Measurements from ENCODE around the gene CCNE1. TPM values are rescaled to one million over a fixed set of nuclear protein-coding genes. Genes with fewer than 3 reads are reported as not detected.

CCNE1 gene
- total RNA-seq, 4 donors from 2014 or later = 1.5 to 5.0 (median 2.9) TPM

DNA sequence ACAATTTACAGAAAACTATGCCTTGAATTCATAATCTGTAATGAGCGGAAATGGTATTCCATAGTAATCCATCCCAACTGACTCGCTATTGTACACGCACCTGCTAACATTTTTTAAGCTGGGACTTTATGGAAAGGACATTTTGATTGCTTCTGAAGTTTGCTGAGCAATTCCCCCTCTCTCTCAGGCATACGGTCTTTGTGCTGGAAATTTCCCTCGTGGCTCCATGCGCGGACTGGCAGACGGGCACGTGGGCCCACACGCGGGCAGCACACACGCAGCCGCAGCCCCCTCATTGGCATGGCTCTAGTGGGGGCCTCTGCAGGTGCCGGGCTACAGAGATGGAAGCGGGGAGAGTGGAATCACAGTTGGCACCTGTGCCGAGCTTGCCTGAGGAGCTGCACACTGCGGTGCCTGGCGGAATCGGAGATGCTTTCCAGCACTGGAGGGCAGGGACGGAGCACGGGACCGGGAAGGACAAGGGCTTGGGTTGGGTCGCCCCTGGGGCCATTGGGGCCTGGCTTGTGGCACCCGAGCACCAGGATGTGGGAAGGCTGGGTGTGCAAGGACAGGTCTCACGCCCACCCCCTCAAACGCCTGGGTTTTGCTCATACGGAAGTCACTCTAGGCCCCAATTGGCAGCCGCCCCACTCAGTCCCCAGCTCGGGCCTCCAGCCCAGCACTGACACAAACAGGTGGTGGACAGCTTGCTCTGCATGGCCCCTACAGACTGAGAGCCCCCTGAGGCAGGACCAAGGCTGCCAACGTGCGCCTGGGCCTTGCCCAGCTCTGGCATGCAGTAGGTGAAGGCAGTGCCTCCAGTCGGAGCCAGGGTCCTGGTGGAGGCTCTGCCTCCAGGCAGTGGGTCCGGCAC is 30.2 kb upstream of the CCNE1 start:
- no peak overlapping the region for H3K27ac ChIP-seq

DNA sequence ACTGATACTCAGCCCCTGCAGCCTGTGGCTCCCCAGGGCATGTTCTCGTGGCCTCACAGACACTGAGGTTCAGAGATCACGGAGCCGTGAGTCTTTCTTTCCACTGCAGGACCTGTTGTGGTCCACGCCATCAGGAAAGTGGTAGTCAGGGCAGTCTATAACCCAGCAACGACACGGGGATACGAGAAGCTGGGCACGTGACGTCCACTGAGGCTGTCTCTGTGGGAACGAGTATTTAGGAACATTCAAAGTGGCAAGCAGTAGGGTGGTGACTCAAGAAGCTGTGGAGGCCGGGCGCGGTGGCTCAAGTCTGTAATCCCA is 29.6 kb upstream of the CCNE1 start:
- no peak for ATAC-seq
- H3K27ac ChIP-seq = no peak overlapping the region
- peaks cover 11% of the 10 kb centered on the region for H3K27me3 ChIP-seq
- H3K9me3 ChIP-seq = no peaks in the 10 kb centered on the region
- H3K4me1 ChIP-seq = no peaks in the 10 kb centered on the region
- no peaks in the 10 kb centered on the region for H3K36me3 ChIP-seq
- WGBS, 2 donors (ENCODE audit: low coverage in 1 of 2) = 100% methylated on average over 3 of the region's 13 CpGs; no CpG with 5 or more reads in 1 of the 2 donors
- H3K4me3 ChIP-seq = no peak overlapping the region
- no peak for TF ChIP-seq EP300 (IDR thresholded peaks at IDR 0.05)
- TF ChIP-seq POLR2AphosphoS5 (IDR thresholded peaks at IDR 0.05) = no peak
- TF ChIP-seq, protein P1, sequence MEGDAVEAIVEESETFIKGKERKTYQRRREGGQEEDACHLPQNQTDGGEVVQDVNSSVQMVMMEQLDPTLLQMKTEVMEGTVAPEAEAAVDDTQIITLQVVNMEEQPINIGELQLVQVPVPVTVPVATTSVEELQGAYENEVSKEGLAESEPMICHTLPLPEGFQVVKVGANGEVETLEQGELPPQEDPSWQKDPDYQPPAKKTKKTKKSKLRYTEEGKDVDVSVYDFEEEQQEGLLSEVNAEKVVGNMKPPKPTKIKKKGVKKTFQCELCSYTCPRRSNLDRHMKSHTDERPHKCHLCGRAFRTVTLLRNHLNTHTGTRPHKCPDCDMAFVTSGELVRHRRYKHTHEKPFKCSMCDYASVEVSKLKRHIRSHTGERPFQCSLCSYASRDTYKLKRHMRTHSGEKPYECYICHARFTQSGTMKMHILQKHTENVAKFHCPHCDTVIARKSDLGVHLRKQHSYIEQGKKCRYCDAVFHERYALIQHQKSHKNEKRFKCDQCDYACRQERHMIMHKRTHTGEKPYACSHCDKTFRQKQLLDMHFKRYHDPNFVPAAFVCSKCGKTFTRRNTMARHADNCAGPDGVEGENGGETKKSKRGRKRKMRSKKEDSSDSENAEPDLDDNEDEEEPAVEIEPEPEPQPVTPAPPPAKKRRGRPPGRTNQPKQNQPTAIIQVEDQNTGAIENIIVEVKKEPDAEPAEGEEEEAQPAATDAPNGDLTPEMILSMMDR (IDR thresholded peaks at IDR 0.05) = no peak
- TF ChIP-seq POLR2A (IDR thresholded peaks at IDR 0.05) = no peak

More for the DNA sequence above, 30.2 kb upstream of the CCNE1 start:
- H3K27me3 ChIP-seq = peaks cover 14% of the 10 kb centered on the region
- no peak overlapping the region for H3K4me3 ChIP-seq
- H3K4me1 ChIP-seq = no peaks in the 10 kb centered on the region
- no peak for ATAC-seq
- no peaks in the 10 kb centered on the region for H3K9me3 ChIP-seq
- no peaks in the 10 kb centered on the region for H3K36me3 ChIP-seq
- TF ChIP-seq POLR2A (IDR thresholded peaks at IDR 0.05) (no peak), POLR2AphosphoS5 (IDR thresholded peaks at IDR 0.05) (no peak), EP300 (IDR thresholded peaks at IDR 0.05) (no peak)
- TF ChIP-seq, protein P1 (IDR thresholded peaks at IDR 0.05) = no peak
- WGBS, 2 donors (ENCODE audit: low coverage in 1 of 2) = 86 to 91% methylated on average over 4 to 11 of the region's 33 CpGs

- 85 to 88% methylated on average over 9 to 11 of the region's 12 CpGs for WGBS, 2 donors (ENCODE audit: low coverage in 1 of 2)
- TF ChIP-seq, protein P1 (IDR thresholded peaks at IDR 0.05) = no peak
- no peak for TF ChIP-seq POLR2A (IDR thresholded peaks at IDR 0.05)
- no peak for TF ChIP-seq POLR2AphosphoS5 (IDR thresholded peaks at IDR 0.05)
- no peak for TF ChIP-seq EP300 (IDR thresholded peaks at IDR 0.05)
These were observed 28.1 kb upstream of the CCNE1 start for GRCh38 chr19:29783627-29784190.

GRCh38 chr19:29784598-29785223 is 27.1 kb upstream of the CCNE1 start:
- Histone ChIP-seq H3K27ac (no peak overlapping the region), H3K9me3 (no peaks in the 10 kb centered on the region), H3K36me3 (no peaks in the 10 kb centered on the region), H3K4me3 (no peak overlapping the region), H3K4me1 (no peaks in the 10 kb centered on the region), H3K27me3 (no peaks in the 10 kb centered on the region)
- TF ChIP-seq, protein P1 (IDR thresholded peaks at IDR 0.05) = no peak
- TF ChIP-seq POLR2A (IDR thresholded peaks at IDR 0.05) (no peak), POLR2AphosphoS5 (IDR thresholded peaks at IDR 0.05) (no peak), EP300 (IDR thresholded peaks at IDR 0.05) (no peak)
- ATAC-seq = no peak
- 56 to 100% methylated on average over 1 of the region's 1 CpG for WGBS, 2 donors (ENCODE audit: low coverage in 1 of 2)

More at GRCh38 chr19:29783627-29784190, 28.1 kb upstream of the CCNE1 start:
- no peaks in the 10 kb centered on the region for H3K9me3 ChIP-seq
- no peaks in the 10 kb centered on the region for H3K36me3 ChIP-seq
- no peak overlapping the region for H3K4me3 ChIP-seq
- H3K4me1 ChIP-seq = no peaks in the 10 kb centered on the region
- no peak overlapping the region for H3K27ac ChIP-seq
- peaks cover 4% of the 10 kb centered on the region for H3K27me3 ChIP-seq
- ATAC-seq = no peak

All from gastroesophageal sphincter (tissue), 4 donors.